ENCODE data around the gene FAM53C. TPM values are rescaled to one million over a fixed set of nuclear protein-coding genes. Genes with fewer than 3 reads are reported as not detected.
"Not testable (repeated sequence)": the region's sequence is repeated elsewhere in the genome, so short reads cannot be mapped to it uniquely, and the experiment has no call there.

Gene FAM53C
- total RNA-seq, 2 experiments from 2014 or later, result 32.7 to 34.3 TPM

DNA sequence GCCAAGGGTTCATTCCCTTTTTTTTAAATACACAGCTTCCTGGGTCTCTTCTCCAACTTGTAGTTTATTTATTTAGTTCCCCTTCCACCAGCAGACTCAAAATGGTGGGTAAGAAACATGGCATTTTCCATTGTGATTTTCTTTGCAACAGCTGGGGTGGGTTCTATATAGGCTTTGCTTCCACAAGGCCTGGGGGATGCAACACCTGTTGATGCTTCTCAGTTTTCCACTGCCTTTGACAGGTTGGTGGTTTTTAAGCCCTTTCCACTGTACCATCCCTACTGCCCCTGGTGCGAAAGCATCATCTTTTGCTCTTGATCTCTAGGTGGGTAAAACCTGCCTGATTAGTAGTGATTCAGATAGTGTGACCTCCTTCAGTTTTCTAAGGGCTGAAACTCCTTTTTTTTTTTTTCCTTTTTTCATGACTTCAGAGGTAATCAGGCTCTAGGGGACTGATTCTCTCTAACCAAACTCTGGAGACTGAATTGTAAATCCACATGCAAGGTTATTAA is 22.9 kb downstream of the FAM53C start:
- no peak for DNase-seq
- H3K4me3 Mint-ChIP-seq, result no peak overlapping the region
- H3K27ac Mint-ChIP-seq, result no peak overlapping the region
- H3K9me3 Mint-ChIP-seq, result no peaks in the 10 kb centered on the region
- no peaks in the 10 kb centered on the region for H3K27me3 Mint-ChIP-seq
- H3K36me3 Mint-ChIP-seq, result peaks cover 9% of the 10 kb centered on the region
- H3K4me1 Mint-ChIP-seq, result peaks cover 31% of the 10 kb centered on the region

GRCh38 chr5:138364576-138364975 is 26.5 kb downstream of the FAM53C start:
- no peak for DNase-seq
- Mint-ChIP-seq H3K4me3 (no peak overlapping the region), H3K9me3 (no peaks in the 10 kb centered on the region), H3K36me3 (peaks cover 3% of the 10 kb centered on the region), H3K4me1 (peaks cover 45% of the 10 kb centered on the region), H3K27ac (no peak overlapping the region), H3K27me3 (no peaks in the 10 kb centered on the region)

DNA sequence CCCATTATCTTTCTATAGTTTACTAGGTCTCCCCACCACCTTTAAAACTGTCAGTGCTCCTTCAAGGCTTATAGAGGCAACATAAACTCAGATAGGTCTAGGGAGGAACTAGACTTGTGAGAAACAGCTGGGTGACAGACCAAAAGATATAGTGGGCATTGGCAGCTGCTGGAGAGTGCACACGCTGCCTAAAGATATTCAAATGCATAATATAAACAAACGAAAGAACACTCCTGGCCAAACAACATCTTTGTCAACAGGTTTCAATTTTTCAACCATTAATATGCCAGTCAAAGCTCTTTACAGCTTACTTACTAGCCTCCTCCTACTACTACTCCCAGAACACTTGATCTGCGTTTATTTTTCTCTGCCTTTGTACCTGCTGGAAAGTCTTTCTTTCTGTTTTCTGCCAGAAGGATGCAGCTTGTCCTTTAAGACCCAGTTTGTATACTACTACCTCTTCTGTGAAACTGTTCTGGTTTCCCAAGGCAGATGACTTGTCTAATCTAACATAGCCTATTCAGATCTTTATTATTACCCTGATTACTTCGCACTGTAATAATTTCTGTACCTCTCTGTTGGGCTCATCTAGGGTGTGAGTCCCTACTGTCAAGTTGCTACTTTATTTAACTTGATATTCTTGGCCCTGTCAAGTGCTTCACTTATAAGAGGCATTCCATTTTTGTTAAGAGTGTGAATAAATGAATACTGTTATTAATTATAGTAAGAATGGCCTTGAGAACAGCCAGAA is 28.7 kb downstream of the FAM53C start:
- Mint-ChIP-seq H3K4me1 (peaks cover 35% of the 10 kb centered on the region), H3K27me3 (no peaks in the 10 kb centered on the region), H3K36me3 (no peaks in the 10 kb centered on the region), H3K4me3 (no peak overlapping the region), H3K9me3 (no peaks in the 10 kb centered on the region), H3K27ac (no peak overlapping the region)
- DNase-seq, result no peak

DNA sequence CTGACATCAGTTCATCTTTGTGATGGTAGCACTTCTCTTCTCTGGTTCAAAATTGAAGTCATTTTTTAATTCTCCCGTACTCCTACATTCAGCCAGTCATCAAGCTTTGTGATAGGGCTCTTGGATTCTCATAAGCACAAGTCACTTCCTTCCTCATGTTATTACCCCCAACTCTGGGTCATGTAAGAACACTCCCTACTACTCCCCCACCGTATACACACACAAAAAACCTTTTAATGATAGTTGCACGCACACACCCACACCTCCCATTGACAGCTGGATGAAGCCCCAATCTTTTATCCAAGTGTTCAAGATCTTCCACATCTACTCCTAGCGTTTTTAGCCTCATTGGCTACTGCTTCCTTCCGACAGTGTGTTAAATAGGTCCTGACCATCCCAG is 31.2 kb downstream of the FAM53C start:
- Mint-ChIP-seq H3K36me3 (no peaks in the 10 kb centered on the region), H3K27ac (no peak overlapping the region), H3K4me3 (no peak overlapping the region), H3K9me3 (no peaks in the 10 kb centered on the region), H3K27me3 (no peaks in the 10 kb centered on the region), H3K4me1 (peaks cover 33% of the 10 kb centered on the region)
- no peak for DNase-seq

DNA sequence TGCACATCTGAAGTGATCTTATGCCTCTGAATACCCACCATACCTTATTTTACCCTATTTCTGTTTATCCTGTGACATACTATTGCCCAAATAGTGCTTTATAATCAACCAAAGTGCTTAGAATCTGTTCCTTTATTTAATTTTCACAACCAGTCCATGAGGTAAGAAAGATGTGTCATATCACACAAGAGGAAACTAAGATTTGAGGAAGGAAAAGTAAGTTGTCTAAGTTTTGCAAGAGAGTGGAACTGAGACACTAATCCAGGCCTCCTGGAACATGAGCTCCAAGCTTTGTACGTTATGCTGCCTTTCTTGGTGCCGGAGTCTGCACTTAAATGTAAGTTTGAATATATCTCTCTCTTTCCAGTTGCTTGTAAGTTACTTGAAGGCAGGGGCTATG is 31.6 kb downstream of the FAM53C start:
- DNase-seq, result no peak
- no peaks in the 10 kb centered on the region for H3K9me3 Mint-ChIP-seq
- peak overlapping the region; percentile 4 for H3K27ac Mint-ChIP-seq
- H3K4me1 Mint-ChIP-seq, result peaks cover 31% of the 10 kb centered on the region
- H3K4me3 Mint-ChIP-seq, result no peak overlapping the region
- H3K27me3 Mint-ChIP-seq, result no peaks in the 10 kb centered on the region
- no peaks in the 10 kb centered on the region for H3K36me3 Mint-ChIP-seq

GRCh38 chr5:138370537-138370936 is 32.5 kb downstream of the FAM53C start:
- Mint-ChIP-seq H3K27me3 (no peaks in the 10 kb centered on the region), H3K4me1 (peaks cover 31% of the 10 kb centered on the region), H3K9me3 (no peaks in the 10 kb centered on the region), H3K4me3 (no peak overlapping the region), H3K36me3 (no peaks in the 10 kb centered on the region), H3K27ac (no peak overlapping the region)
- no peak for DNase-seq

GRCh38 chr5:138371454-138371853 is 33.4 kb downstream of the FAM53C start:
- no peaks in the 10 kb centered on the region for H3K36me3 Mint-ChIP-seq
- H3K27me3 Mint-ChIP-seq, result no peaks in the 10 kb centered on the region
- H3K9me3 Mint-ChIP-seq, result no peaks in the 10 kb centered on the region
- H3K4me3 Mint-ChIP-seq, result no peak overlapping the region
- peaks cover 31% of the 10 kb centered on the region for H3K4me1 Mint-ChIP-seq
- no peak for DNase-seq
- H3K27ac Mint-ChIP-seq, result no peak overlapping the region

- no peak for DNase-seq
- Mint-ChIP-seq H3K27me3 (no peaks in the 10 kb centered on the region), H3K9me3 (no peaks in the 10 kb centered on the region), H3K27ac (no peak overlapping the region), H3K4me3 (no peak overlapping the region), H3K4me1 (peaks cover 24% of the 10 kb centered on the region), H3K36me3 (no peaks in the 10 kb centered on the region)
These were observed 34.2 kb downstream of the FAM53C start for GRCh38 chr5:138372225-138372624.

GRCh38 chr5:138372653-138373052 is 34.6 kb downstream of the FAM53C start:
- H3K4me1 Mint-ChIP-seq, result peaks cover 24% of the 10 kb centered on the region
- no peak overlapping the region for H3K4me3 Mint-ChIP-seq
- H3K36me3 Mint-ChIP-seq, result no peaks in the 10 kb centered on the region
- no peaks in the 10 kb centered on the region for H3K27me3 Mint-ChIP-seq
- H3K27ac Mint-ChIP-seq, result no peak overlapping the region
- H3K9me3 Mint-ChIP-seq, result no peaks in the 10 kb centered on the region
- no peak for DNase-seq

DNA sequence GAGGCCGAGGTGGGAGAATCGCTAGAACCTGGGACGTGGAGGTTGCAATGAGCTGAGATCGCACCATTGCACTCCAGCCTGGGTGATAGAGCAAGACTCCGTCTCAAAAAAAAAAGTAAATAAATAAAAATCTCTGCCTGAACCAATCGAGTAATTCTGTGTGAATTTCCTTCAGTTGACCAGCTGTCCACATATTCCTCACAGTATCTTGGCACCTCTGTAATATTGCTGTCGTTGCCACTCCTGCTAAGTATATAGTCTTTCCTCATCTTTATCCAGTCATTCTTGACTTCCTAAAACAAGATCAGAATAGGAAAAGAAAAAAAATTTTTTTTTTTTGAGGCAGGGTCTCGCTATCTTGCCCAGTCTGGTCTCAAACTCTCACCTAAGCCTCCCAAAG is 44.3 kb downstream of the FAM53C start:
- no peak overlapping the region for H3K27ac Mint-ChIP-seq
- H3K27me3 Mint-ChIP-seq, result no peaks in the 10 kb centered on the region
- no peak for DNase-seq
- H3K9me3 Mint-ChIP-seq, result no peaks in the 10 kb centered on the region
- no peaks in the 10 kb centered on the region for H3K4me1 Mint-ChIP-seq
- H3K4me3 Mint-ChIP-seq, result no peak overlapping the region
- peaks cover 8% of the 10 kb centered on the region for H3K36me3 Mint-ChIP-seq

- Mint-ChIP-seq H3K9me3 (no peaks in the 10 kb centered on the region), H3K27me3 (no peaks in the 10 kb centered on the region), H3K4me1 (no peaks in the 10 kb centered on the region), H3K27ac (no peak overlapping the region), H3K36me3 (peaks cover 8% of the 10 kb centered on the region), H3K4me3 (no peak overlapping the region)
- DNase-seq, result no peak
These were observed 47.6 kb downstream of the FAM53C start for GRCh38 chr5:138385660-138386059.

DNA sequence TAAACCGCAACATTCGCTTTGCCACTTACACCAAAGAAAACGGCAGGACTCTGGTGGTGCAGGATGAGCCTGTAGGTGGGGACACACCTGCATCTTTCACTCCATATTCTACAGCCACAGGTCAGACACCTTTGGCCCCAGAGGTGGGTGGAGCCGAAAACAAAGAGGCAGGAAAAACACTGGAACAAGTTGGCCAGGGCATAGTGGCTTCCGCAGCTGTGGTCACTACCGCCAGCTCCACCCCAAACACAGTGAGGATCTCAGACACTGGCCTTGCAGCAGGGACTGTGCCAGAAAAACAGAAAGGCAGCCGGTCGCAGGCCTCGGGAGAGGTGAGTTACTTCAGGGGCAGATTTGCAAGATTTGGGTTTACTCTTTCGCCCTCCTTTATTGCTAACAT is 48.2 kb downstream of the FAM53C start:
- Mint-ChIP-seq H3K4me1 (no peaks in the 10 kb centered on the region), H3K27me3 (no peaks in the 10 kb centered on the region), H3K36me3 (peaks cover 8% of the 10 kb centered on the region), H3K4me3 (no peak overlapping the region), H3K9me3 (no peaks in the 10 kb centered on the region), H3K27ac (no peak overlapping the region)
- no peak for DNase-seq

GRCh38 chr5:138389332-138389731 is 51.3 kb downstream of the FAM53C start:
- Mint-ChIP-seq H3K9me3 (no peaks in the 10 kb centered on the region), H3K4me3 (no peak overlapping the region), H3K4me1 (no peaks in the 10 kb centered on the region), H3K36me3 (peaks cover 7% of the 10 kb centered on the region), H3K27me3 (no peaks in the 10 kb centered on the region), H3K27ac (no peak overlapping the region)
- no peak for DNase-seq

- H3K36me3 Mint-ChIP-seq, result peaks cover 12% of the 10 kb centered on the region
- H3K4me3 Mint-ChIP-seq, H3K4me1 Mint-ChIP-seq, H3K27me3 Mint-ChIP-seq, H3K9me3 Mint-ChIP-seq, H3K27ac Mint-ChIP-seq, DNase-seq: not testable (repeated sequence)
These were observed 51.8 kb downstream of the FAM53C start for GRCh38 chr5:138389911-138390310.

GRCh38 chr5:138391859-138392386 is 53.9 kb downstream of the FAM53C start:
- Mint-ChIP-seq H3K9me3 (no peaks in the 10 kb centered on the region), H3K4me1 (no peaks in the 10 kb centered on the region), H3K36me3 (peaks cover 12% of the 10 kb centered on the region), H3K4me3 (no peak overlapping the region), H3K27me3 (no peaks in the 10 kb centered on the region), H3K27ac (no peak overlapping the region)
- DNase-seq, result no peak
